H1 (cell line): ENCODE results near the gene CALU. TPM values are rescaled to one million over a fixed set of nuclear protein-coding genes. Genes with fewer than 3 reads are reported as not detected.

Source experiments
- CTCF ChIA-PET: fragments of 300-600 bp; sonication (Branson Sonifier 250); formaldehyde crosslinking; loops from one replicate; lab custom pipeline; 2021; ENCODE audit not compliant: partially characterized antibody; lab: Charles Lee
- POLR2A ChIA-PET: fragments of 300-600 bp; sonication (Branson Sonifier 250); formaldehyde crosslinking; loops from one replicate; lab custom pipeline; 2021; ENCODE audit warnings: inconsistent platforms; ENCODE audit not compliant: partially characterized antibody; lab: Charles Lee
- DNase-seq, 2 experiments: peaks; one replicate each; pipeline versions ENCODE4 v3.0.0 to v3.0.0-alpha.2; 2010 to 2022; ENCODE audit warnings: low spot score in 2 of 2, low read depth in 1 of 2, mixed read lengths in 1 of 2
- FAIRE-seq: peaks from 2 replicates; lab custom pipeline; 2011; peaks lifted over from hg19 to GRCh38; lab: Jason Lieb, UNC
- H2AFZ ChIP-seq: 2 replicates; pipeline ENCODE4 v1.8.1; 2012; ENCODE audit warnings: low read length, inconsistent platforms
- H2AK5ac ChIP-seq: 2 replicates; pipeline ENCODE4 v1.6.1; 2013; ENCODE audit warnings: low read depth, low read length
- H2BK120ac ChIP-seq: replicated peaks from 2 replicates; pipeline ENCODE3; 2013; ENCODE audit warnings: low read depth, low read length, inconsistent platforms
- H2BK12ac ChIP-seq: 2 replicates; pipeline ENCODE4 v1.6.1; 2013; ENCODE audit warnings: low read depth, low read length
- H2BK15ac ChIP-seq: 2 replicates; pipeline ENCODE4 v1.6.1; 2013; ENCODE audit warnings: low read length
- H2BK20ac ChIP-seq: 2 replicates; pipeline ENCODE4 v1.6.1; 2013; ENCODE audit warnings: low read length
- H2BK5ac ChIP-seq: 2 replicates; pipeline ENCODE4 v1.6.1; 2013; ENCODE audit warnings: low read depth, low read length
- H3K14ac ChIP-seq: 2 replicates; pipeline ENCODE4 v1.6.1; 2013; ENCODE audit warnings: inconsistent platforms; ENCODE audit not compliant: insufficient read length
- H3K18ac ChIP-seq: 2 replicates; pipeline ENCODE4 v1.6.1; 2013; ENCODE audit warnings: low read length; ENCODE audit errors: extremely low read depth
- H3K23ac ChIP-seq: 2 replicates; pipeline ENCODE4 v1.6.1; 2013; ENCODE audit warnings: inconsistent platforms; ENCODE audit not compliant: insufficient read length
- H3K23me2 ChIP-seq: 2 replicates; pipeline ENCODE4 v1.6.1; 2013; ENCODE audit warnings: low read depth, low read length
- H3K27ac ChIP-seq: 2 replicates; pipeline ENCODE4 v1.6.1; 2011; ENCODE audit warnings: low read depth, low read length, inconsistent platforms
- H3K27me3 ChIP-seq, 4 experiments: replicated peaks in 1 of 4; 1 replicate in 1 of 4; 2 replicates in 3 of 4; pipeline versions ENCODE4 v1.6.1 to v1.8.1; 2011 to 2013; ENCODE audit warnings: low read length in 3 of 4, mild to moderate bottlenecking in 3 of 4, inconsistent platforms in 2 of 4, mixed read lengths in 2 of 4, moderate library complexity in 1 of 4; ENCODE audit not compliant: control insufficient read depth in 3 of 4, insufficient read depth in 3 of 4; ENCODE audit errors: extremely low read depth in 1 of 4
- H3K36me3 ChIP-seq, 4 experiments: 2 replicates each; pipeline versions ENCODE4 v1.6.1 to v1.8.1; 2011 to 2013; ENCODE audit warnings: mild to moderate bottlenecking in 4 of 4, low read length in 3 of 4, moderate library complexity in 2 of 4, control low read depth in 1 of 4, inconsistent platforms in 1 of 4; ENCODE audit not compliant: insufficient read depth in 4 of 4, control insufficient read depth in 2 of 4
- H3K4ac ChIP-seq: replicated peaks from 2 replicates; pipeline ENCODE3; 2013; ENCODE audit warnings: low read length, low read depth, mixed read lengths, inconsistent platforms; ENCODE audit not compliant: insufficient read length
- H3K4me1 ChIP-seq, 4 experiments: replicated peaks in 1 of 4; 1 replicate in 1 of 4; 2 replicates in 3 of 4; pipeline versions ENCODE4 v1.6.1 to v1.8.1; 2011 to 2013; ENCODE audit warnings: low read length in 3 of 4, inconsistent platforms in 2 of 4, mixed read lengths in 1 of 4; ENCODE audit not compliant: insufficient read depth in 4 of 4, control insufficient read depth in 3 of 4
- H3K4me2 ChIP-seq, 2 experiments: 2 replicates each; pipeline versions ENCODE4 v1.6.1 to v1.8.1; 2011 to 2013; ENCODE audit warnings: low read depth in 2 of 2, low read length in 2 of 2, control low read depth in 1 of 2, inconsistent platforms in 1 of 2, mild to moderate bottlenecking in 1 of 2; ENCODE audit not compliant: insufficient read depth in 1 of 2
- H3K4me3 ChIP-seq, 4 experiments: fragments of 200-600, 300-600 bp in 1 of 4; sonication (generic), shearing (Covaris generic), sonication (Bioruptor Twin) in 1 of 4; 2 replicates each; pipeline versions ENCODE4 v1.5.1 to v1.8.1; 2011 to 2016; ENCODE audit warnings: low read length in 4 of 4, low read depth in 3 of 4, control low read depth in 2 of 4, inconsistent platforms in 2 of 4, mild to moderate bottlenecking in 2 of 4, mixed read lengths in 1 of 4, moderate library complexity in 1 of 4; ENCODE audit not compliant: insufficient read depth in 2 of 4; ENCODE audit errors: extremely low read depth in 1 of 4
- H3K56ac ChIP-seq: replicated peaks from 2 replicates; pipeline ENCODE3; 2013; ENCODE audit warnings: low read depth, mild to moderate bottlenecking, mixed read lengths, low read length, inconsistent platforms; ENCODE audit not compliant: insufficient read length
- H3K79me1 ChIP-seq: 2 replicates; pipeline ENCODE4 v1.6.1; 2013; ENCODE audit warnings: low read depth, low read length, control low read depth
- H3K79me2 ChIP-seq, 2 experiments: 2 replicates each; pipeline versions ENCODE4 v1.6.1 to v1.8.1; 2012 to 2013; ENCODE audit warnings: low read length in 2 of 2, mild to moderate bottlenecking in 2 of 2, inconsistent platforms in 1 of 2; ENCODE audit not compliant: insufficient read depth in 2 of 2, control insufficient read depth in 1 of 2
- H3K9ac ChIP-seq, 4 experiments: replicated peaks in 1 of 4; 1 replicate in 1 of 4; 2 replicates in 3 of 4; pipeline versions ENCODE4 v1.6.1 to v1.8.1; 2011 to 2013; ENCODE audit warnings: low read depth in 3 of 4, low read length in 3 of 4, control low read depth in 2 of 4, mild to moderate bottlenecking in 2 of 4, moderate library complexity in 2 of 4, inconsistent platforms in 1 of 4; ENCODE audit errors: extremely low read depth in 1 of 4
- H3K9me3 ChIP-seq, 2 experiments: 2 replicates each; pipeline versions ENCODE4 v1.6.1 to v1.8.1; 2012 to 2013; ENCODE audit warnings: mild to moderate bottlenecking in 2 of 2, moderate library complexity in 2 of 2, control low read depth in 1 of 2, inconsistent platforms in 1 of 2, low read depth in 1 of 2, low read length in 1 of 2, mixed read lengths in 1 of 2; ENCODE audit not compliant: insufficient read depth in 2 of 2
- H4K20me1 ChIP-seq, 2 experiments: replicated peaks in 1 of 2; 2 replicates each; pipeline versions ENCODE3 to v1.8.1; 2011 to 2013; ENCODE audit warnings: inconsistent platforms in 2 of 2, low read length in 2 of 2, mild to moderate bottlenecking in 1 of 2; ENCODE audit not compliant: insufficient read depth in 2 of 2, control insufficient read depth in 1 of 2
- H4K5ac ChIP-seq: 2 replicates; pipeline ENCODE4 v1.6.1; 2013; ENCODE audit warnings: low read length, low read depth, mixed read lengths, inconsistent platforms; ENCODE audit not compliant: insufficient read length
- H4K8ac ChIP-seq: 2 replicates; pipeline ENCODE4 v1.8.0; 2013; ENCODE audit warnings: mild to moderate bottlenecking, moderate library complexity, low read length, inconsistent platforms; ENCODE audit not compliant: insufficient read depth; ENCODE audit errors: extremely low read depth
- H4K91ac ChIP-seq: replicated peaks from 2 replicates; pipeline ENCODE3; 2013; ENCODE audit warnings: low read length, mixed read lengths, inconsistent platforms; ENCODE audit not compliant: insufficient read length
- CREB1 ChIP-seq: IDR thresholded peaks from 2 replicates; pipeline ENCODE4 v1.6.1; 2012; ENCODE audit warnings: inconsistent platforms
- EGR1 ChIP-seq: IDR thresholded peaks from 2 replicates; pipeline ENCODE4 v1.6.1; 2011; ENCODE audit warnings: low read depth, low read length, borderline replicate concordance
- EP300 ChIP-seq, 2 experiments: IDR thresholded peaks; 1 replicate in 1 of 2; 2 replicates in 1 of 2; pipeline ENCODE4 v1.6.1; 2011 to 2012; ENCODE audit warnings: low read depth in 2 of 2, low read length in 2 of 2, mild to moderate bottlenecking in 2 of 2, borderline replicate concordance in 1 of 2, inconsistent platforms in 1 of 2, moderate library complexity in 1 of 2
- JUND ChIP-seq: IDR thresholded peaks from 2 replicates; pipeline ENCODE4 v1.6.1; 2011; ENCODE audit warnings: mild to moderate bottlenecking, improper control_type of control experiment, low read length
- NRF1 ChIP-seq: IDR thresholded peaks from 2 replicates; pipeline ENCODE4 v1.6.1; 2011; ENCODE audit warnings: mild to moderate bottlenecking, low read depth, low read length, improper control_type of control experiment
- SP4 ChIP-seq: IDR thresholded peaks from 2 replicates; pipeline ENCODE4 v1.6.1; 2012; ENCODE audit warnings: low read length, inconsistent platforms
- TBP ChIP-seq: IDR thresholded peaks from 2 replicates; pipeline ENCODE4 v1.6.1; 2011; ENCODE audit warnings: low read depth, low read length, improper control_type of control experiment
- WGBS, 2 experiments: shearing (Covaris generic) in 1 of 2; methylation state at CpG; one replicate each; pipeline versions ENCODE4 v1.1.6 to v1.1.7; 2013 to 2015; ENCODE audit warnings: low lambda C conversion rate in 2 of 2, mixed read lengths in 2 of 2, inconsistent platforms in 1 of 2, low coverage in 1 of 2, missing lambda C conversion rate in 1 of 2; ENCODE audit not compliant: insufficient replicate concordance in 2 of 2, insufficient coverage in 1 of 2, insufficient read length in 1 of 2; ENCODE audit errors: extremely low coverage in 1 of 2, missing lambda C conversion rate in 1 of 2; 5-methylcytosine and 5-hydroxymethylcytosine counted together
- polyA plus RNA-seq, 7 experiments: library from polyadenylated mRNA; depleted of rRNA in 3 of 7; stranded (reverse) in 5 of 7; unstranded in 2 of 7; fragments of >200 nt in 5 of 7; fragments of 200-250 nt in 2 of 7; gene quantifications; 1 replicate in 5 of 7; 2 replicates in 1 of 7; 4 replicates in 1 of 7; pipeline versions ENCODE4 v1.2.1 to v1.2.3, GENCODE V29; 2011 to 2013; ENCODE audit warnings: missing spikeins in 2 of 7, mixed read lengths in 2 of 7
- total RNA-seq: library from RNA; stranded (reverse); fragmentation: NEBNext Ultra II Directional; extraction: Animal tissue kit (Norgen Biotek cat#: 25700); gene quantifications from 2 replicates; pipeline ENCODE4 v1.2.1, GENCODE V29; 2021

Gene CALU
- total and polyA plus RNA-seq, 2 of the 8 experiments (the other 6 are each of a cell fraction or from before 2014, with no cell fraction given): 67.2 to 170 TPM

DNA sequence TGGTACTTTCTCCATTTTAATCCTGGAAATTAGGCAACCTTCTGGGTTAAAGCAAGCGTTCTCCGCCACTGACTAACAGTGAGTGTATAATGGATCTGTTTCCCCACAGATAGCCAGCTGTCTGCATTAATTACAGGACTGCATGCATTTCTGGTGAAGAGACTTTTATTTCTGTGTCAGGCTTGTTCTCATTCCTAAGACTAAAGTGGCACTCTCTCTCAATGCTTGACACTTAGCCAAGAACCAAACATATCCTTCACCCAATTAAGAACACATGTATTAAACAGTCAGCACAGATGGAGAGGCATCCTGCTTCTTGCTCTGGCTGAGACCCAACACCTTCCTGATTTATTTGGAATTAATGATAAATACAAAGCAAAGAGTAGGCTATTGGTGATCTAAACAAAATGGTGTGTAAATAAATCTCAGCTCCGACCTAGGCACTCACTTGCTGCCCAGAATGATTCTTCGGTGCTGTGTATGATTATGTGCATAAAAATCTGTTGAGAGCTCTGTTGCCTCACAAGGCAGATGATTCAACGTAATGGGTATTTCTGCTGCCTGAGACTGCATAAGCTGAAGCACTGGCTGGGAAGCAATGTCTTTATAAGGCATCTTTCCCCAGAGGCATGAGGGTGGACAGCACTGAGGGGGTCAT, 16.8 kb downstream of the CALU start:
- Histone ChIP-seq H3K36me3 (peaks cover 20 to 98% (median 47%) of the 10 kb centered on the region in 4 experiments), H3K79me2 (peaks cover 0 to 18% of the 10 kb centered on the region in 2 experiments; a peak in 2 of 4 replicates), H2AFZ (no peak overlapping the region), H2BK5ac (no peak overlapping the region), H2BK12ac (no peak overlapping the region), H4K20me1 (peaks cover 3 to 12% of the 10 kb centered on the region in 2 experiments), H3K9ac (no peak overlapping the region), H2BK120ac (no peak overlapping the region), H3K14ac (no peak overlapping the region), H3K79me1 (peaks cover 7% of the 10 kb centered on the region; the same call in 1 of the 2 replicates), H3K56ac (no peak overlapping the region), H3K23me2 (no peaks in the 10 kb centered on the region), H3K27ac (no peak overlapping the region), H4K8ac (no peak overlapping the region), H4K5ac (no peak overlapping the region), H2BK20ac (no peak overlapping the region), H2AK5ac (no peak overlapping the region), H3K4me2 (no peak overlapping the region), H2BK15ac (no peak overlapping the region), H3K9me3 (no peaks in the 10 kb centered on the region), H3K27me3 (no peaks in the 10 kb centered on the region), H3K4ac (no peak overlapping the region), H3K4me3 (no peak overlapping the region), H3K4me1 (no peaks in the 10 kb centered on the region), H3K18ac (no peak overlapping the region), H3K23ac (no peak overlapping the region), H4K91ac (no peak overlapping the region)
- no peak for TF ChIP-seq JUND
- TF ChIP-seq EP300 (IDR thresholded peaks at IDR 0.05; ENCODE audit: borderline replicate concordance in 1 of 2, low read depth in 2 of 2, low read length in 2 of 2): no peak
- no peak for TF ChIP-seq SP4
- no peak for TF ChIP-seq TBP
- TF ChIP-seq CREB1: no peak
- no peak for TF ChIP-seq NRF1
- TF ChIP-seq EGR1: no peak
- 93% methylated on average over 5 of the region's 5 CpGs; no CpG with 5 or more reads in 1 of the 2 experiments for WGBS, 2 experiments
- POLR2A ChIA-PET: interaction anchor here (0.6 to 1.5 kb wide), 7 partner anchors 9 to 257 kb away, joined by 3 to 8 read pairs (median 4); partner anchors contain the start of gene OPN1SW
- no peak for DNase-seq
- CTCF ChIA-PET: interaction anchor here (1.0 kb wide), 1 partner anchor 86 kb away, joined by 3 read pairs; no protein-coding TSS in a partner anchor
- FAIRE-seq: no peak
